ENCODE results near the gene ARHGAP15. TPM values are rescaled to one million over a fixed set of nuclear protein-coding genes. Genes with fewer than 3 reads are reported as not detected.

The ARHGAP15 gene
- total RNA-seq, 1 donor from 2014 or later, result not detected

- Mint-ChIP-seq H3K27me3 (ENCODE audit: unreplicated experiment) (no peaks in the 10 kb centered on the region), H3K4me1 (ENCODE audit: unreplicated experiment) (no peaks in the 10 kb centered on the region), H3K27ac (ENCODE audit: unreplicated experiment) (no peak overlapping the region), H3K4me3 (ENCODE audit: unreplicated experiment) (no peak overlapping the region), H3K9me3 (ENCODE audit: unreplicated experiment) (no peaks in the 10 kb centered on the region), H3K36me3 (ENCODE audit: unreplicated experiment) (no peaks in the 10 kb centered on the region)
- no peak for TF ChIP-seq CTCF (IDR thresholded peaks at IDR 0.05)
- no peak for DNase-seq (ENCODE audit: extremely low spot score, unreplicated experiment)
Measured at GRCh38 chr2:143702931-143703330, 573.7 kb downstream of the ARHGAP15 start.

- TF ChIP-seq CTCF (IDR thresholded peaks at IDR 0.05), result no peak
- no peaks in the 10 kb centered on the region for H3K36me3 Mint-ChIP-seq (ENCODE audit: unreplicated experiment)
- no peak for DNase-seq (ENCODE audit: extremely low spot score, unreplicated experiment)
- H3K27me3 Mint-ChIP-seq (ENCODE audit: unreplicated experiment), result no peaks in the 10 kb centered on the region
- H3K27ac Mint-ChIP-seq (ENCODE audit: unreplicated experiment), result no peak overlapping the region
- H3K4me1 Mint-ChIP-seq (ENCODE audit: unreplicated experiment), result no peaks in the 10 kb centered on the region
- H3K9me3 Mint-ChIP-seq (ENCODE audit: unreplicated experiment), result no peaks in the 10 kb centered on the region
- no peak overlapping the region for H3K4me3 Mint-ChIP-seq (ENCODE audit: unreplicated experiment)
Measured at GRCh38 chr2:143704451-143705106, 575.4 kb downstream of the ARHGAP15 start.

- H3K4me1 Mint-ChIP-seq (ENCODE audit: unreplicated experiment), result no peaks in the 10 kb centered on the region
- TF ChIP-seq CTCF (IDR thresholded peaks at IDR 0.05), result no peak
- no peak overlapping the region for H3K27ac Mint-ChIP-seq (ENCODE audit: unreplicated experiment)
- H3K9me3 Mint-ChIP-seq (ENCODE audit: unreplicated experiment), result no peaks in the 10 kb centered on the region
- H3K36me3 Mint-ChIP-seq (ENCODE audit: unreplicated experiment), result no peaks in the 10 kb centered on the region
- H3K27me3 Mint-ChIP-seq (ENCODE audit: unreplicated experiment), result no peaks in the 10 kb centered on the region
- DNase-seq (ENCODE audit: extremely low spot score, unreplicated experiment), result no peak
- no peak overlapping the region for H3K4me3 Mint-ChIP-seq (ENCODE audit: unreplicated experiment)
Measured at GRCh38 chr2:143705108-143705707, 576.0 kb downstream of the ARHGAP15 start.

GRCh38 chr2:143706354-143706753, 577.1 kb downstream of the ARHGAP15 start:
- TF ChIP-seq CTCF (IDR thresholded peaks at IDR 0.05), result no peak
- no peak overlapping the region for H3K27ac Mint-ChIP-seq (ENCODE audit: unreplicated experiment)
- peaks cover 5% of the 10 kb centered on the region for H3K9me3 Mint-ChIP-seq (ENCODE audit: unreplicated experiment)
- H3K36me3 Mint-ChIP-seq (ENCODE audit: unreplicated experiment), result no peaks in the 10 kb centered on the region
- no peak overlapping the region for H3K4me3 Mint-ChIP-seq (ENCODE audit: unreplicated experiment)
- no peaks in the 10 kb centered on the region for H3K4me1 Mint-ChIP-seq (ENCODE audit: unreplicated experiment)
- H3K27me3 Mint-ChIP-seq (ENCODE audit: unreplicated experiment), result no peaks in the 10 kb centered on the region
- no peak for DNase-seq (ENCODE audit: extremely low spot score, unreplicated experiment)

- Mint-ChIP-seq H3K36me3 (ENCODE audit: unreplicated experiment) (no peaks in the 10 kb centered on the region), H3K27ac (ENCODE audit: unreplicated experiment) (no peak overlapping the region), H3K9me3 (ENCODE audit: unreplicated experiment) (peaks cover 17% of the 10 kb centered on the region), H3K4me3 (ENCODE audit: unreplicated experiment) (no peak overlapping the region), H3K27me3 (ENCODE audit: unreplicated experiment) (no peaks in the 10 kb centered on the region), H3K4me1 (ENCODE audit: unreplicated experiment) (no peaks in the 10 kb centered on the region)
- TF ChIP-seq CTCF (IDR thresholded peaks at IDR 0.05), result no peak
- DNase-seq (ENCODE audit: extremely low spot score, unreplicated experiment), result no peak
Measured at GRCh38 chr2:143708682-143709081, 579.5 kb downstream of the ARHGAP15 start.

All from osteocyte (in vitro differentiated cells).